MG63 (cell line): Measurements from ENCODE around the gene PDLIM5. TPM values are rescaled to one million over a fixed set of nuclear protein-coding genes. Genes with fewer than 3 reads are reported as not detected.

Source experiments
- DNase-seq: peaks from one replicate; pipeline ENCODE4 v3.0.0-alpha.2; 2020
- H3K27me3 ChIP-seq: fragments of 250-450 bp; sonication (Bioruptor Pico); 2 replicates; pipeline ENCODE4 v1.5.1; 2020; ENCODE audit warnings: mild to moderate bottlenecking, moderate library complexity
- H3K36me3 ChIP-seq: fragments of 250-450 bp; sonication (Bioruptor Pico); 2 replicates; pipeline ENCODE4 v1.5.1; 2020; ENCODE audit warnings: mild to moderate bottlenecking, moderate library complexity
- H3K4me3 ChIP-seq: fragments of 250-450 bp; sonication (Bioruptor Pico); 2 replicates; pipeline ENCODE4 v1.5.1; 2020; ENCODE audit warnings: mild to moderate bottlenecking, moderate library complexity
- H3K9me3 ChIP-seq: fragments of 250-450 bp; sonication (Bioruptor Pico); 2 replicates; pipeline ENCODE4 v1.5.1; 2020; ENCODE audit warnings: mild to moderate bottlenecking, moderate library complexity
- total RNA-seq: library from RNA; depleted of rRNA; stranded (reverse); fragments of >200 nt; shearing (Covaris generic); gene quantifications from 2 replicates; pipeline ENCODE4 v1.2.3, GENCODE V29; 2014; ENCODE audit warnings: low replicate concordance; rRNA removed

Gene PDLIM5
- total RNA-seq, 1 experiment from 2014 or later = 19.4 TPM

- no peak for DNase-seq
- H3K4me3 ChIP-seq = no peak overlapping the region
- no peaks in the 10 kb centered on the region for H3K9me3 ChIP-seq
- no peaks in the 10 kb centered on the region for H3K27me3 ChIP-seq
- H3K36me3 ChIP-seq = no peaks in the 10 kb centered on the region
Measured at GRCh38 chr4:94689155-94689860, 237.6 kb downstream of the PDLIM5 start.

- Histone ChIP-seq H3K4me3 (no peak overlapping the region), H3K36me3 (no peaks in the 10 kb centered on the region), H3K9me3 (no peaks in the 10 kb centered on the region), H3K27me3 (no peaks in the 10 kb centered on the region)
- DNase-seq = no peak
Measured at GRCh38 chr4:94690851-94691254, 239.1 kb downstream of the PDLIM5 start.

GRCh38 chr4:94691552-94691951, 239.8 kb downstream of the PDLIM5 start:
- no peak for DNase-seq
- Histone ChIP-seq H3K27me3 (no peaks in the 10 kb centered on the region), H3K36me3 (no peaks in the 10 kb centered on the region), H3K4me3 (no peak overlapping the region), H3K9me3 (no peaks in the 10 kb centered on the region)

- no peaks in the 10 kb centered on the region for H3K36me3 ChIP-seq
- H3K27me3 ChIP-seq = no peaks in the 10 kb centered on the region
- H3K9me3 ChIP-seq = no peaks in the 10 kb centered on the region
- DNase-seq = peak; percentile 20
- H3K4me3 ChIP-seq = no peak overlapping the region
Measured at GRCh38 chr4:94695384-94695783, 243.6 kb downstream of the PDLIM5 start.

- no peaks in the 10 kb centered on the region for H3K27me3 ChIP-seq
- H3K36me3 ChIP-seq = no peaks in the 10 kb centered on the region
- H3K4me3 ChIP-seq = no peak overlapping the region
- no peak for DNase-seq
- H3K9me3 ChIP-seq = no peaks in the 10 kb centered on the region
Measured at GRCh38 chr4:94698187-94698586, 246.4 kb downstream of the PDLIM5 start.

GRCh38 chr4:94700298-94700697, 248.6 kb downstream of the PDLIM5 start:
- no peak overlapping the region for H3K4me3 ChIP-seq
- no peak for DNase-seq

GRCh38 chr4:94701631-94702300, 250.0 kb downstream of the PDLIM5 start:
- DNase-seq = no peak

More at GRCh38 chr4:94700298-94700697, 248.6 kb downstream of the PDLIM5 start:
- Histone ChIP-seq H3K36me3 (no peaks in the 10 kb centered on the region), H3K27me3 (no peaks in the 10 kb centered on the region), H3K9me3 (no peaks in the 10 kb centered on the region)

GRCh38 chr4:94711635-94712034, 259.9 kb downstream of the PDLIM5 start:
- DNase-seq = no peak
- H3K27me3 ChIP-seq = no peaks in the 10 kb centered on the region
- H3K36me3 ChIP-seq = no peaks in the 10 kb centered on the region
- no peak overlapping the region for H3K4me3 ChIP-seq
- no peaks in the 10 kb centered on the region for H3K9me3 ChIP-seq

More at GRCh38 chr4:94701631-94702300, 250.0 kb downstream of the PDLIM5 start:
- Histone ChIP-seq H3K27me3 (no peaks in the 10 kb centered on the region), H3K4me3 (no peak overlapping the region), H3K9me3 (no peaks in the 10 kb centered on the region), H3K36me3 (no peaks in the 10 kb centered on the region)

GRCh38 chr4:94714365-94715160, 262.8 kb downstream of the PDLIM5 start:
- H3K27me3 ChIP-seq = no peaks in the 10 kb centered on the region
- no peak overlapping the region for H3K4me3 ChIP-seq
- no peak for DNase-seq

GRCh38 chr4:94715726-94716125, 264.0 kb downstream of the PDLIM5 start:
- Histone ChIP-seq H3K4me3 (no peak overlapping the region), H3K27me3 (no peaks in the 10 kb centered on the region), H3K36me3 (no peaks in the 10 kb centered on the region), H3K9me3 (no peaks in the 10 kb centered on the region)
- no peak for DNase-seq

More at GRCh38 chr4:94714365-94715160, 262.8 kb downstream of the PDLIM5 start:
- Histone ChIP-seq H3K9me3 (no peaks in the 10 kb centered on the region), H3K36me3 (no peaks in the 10 kb centered on the region)

Other genes with a start within 250 kb of the PDLIM5 start
- gene SMARCAD1, start 244.1 kb upstream of the PDLIM5 start, total RNA-seq = 6.1 and 11.4 TPM in 2 replicates
- not detected in 2 replicates for gene HPGDS, start 109.1 kb upstream of the PDLIM5 start, total RNA-seq